ENCODE data around the gene TDRD10. TPM values are rescaled to one million over a fixed set of nuclear protein-coding genes. Genes with fewer than 3 reads are reported as not detected.
"Not testable (repeated sequence)": the region's sequence is repeated elsewhere in the genome, so short reads cannot be mapped to it uniquely, and the experiment has no call there.

TDRD10 gene
- total RNA-seq, 3 donors from 2014 or later = 0.65 to 2.0 (median 0.72) TPM

DNA sequence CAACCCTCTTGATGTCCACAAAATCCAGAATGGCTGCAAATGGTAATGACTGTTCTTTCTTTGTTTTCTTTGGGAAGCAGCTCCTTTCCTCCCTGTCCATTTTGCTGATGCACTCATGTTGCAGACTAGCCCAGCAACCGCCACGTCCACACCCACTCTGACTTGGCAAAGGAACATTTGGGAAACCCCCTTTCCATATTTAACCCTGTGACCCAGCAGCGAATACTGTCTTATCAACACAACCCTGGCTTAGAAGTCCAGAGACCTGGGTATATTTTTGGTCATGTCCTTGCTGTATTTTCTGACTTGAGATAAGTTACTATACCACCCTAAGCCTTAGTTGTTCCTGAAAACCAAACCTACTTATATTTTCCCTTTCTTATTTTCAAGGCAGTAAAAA, 18.3 kb downstream of the TDRD10 start:
- no peaks in the 10 kb centered on the region for H3K4me1 ChIP-seq (ENCODE audit: low read depth)
- intact Hi-C loops (cut with DNase I, micrococcal nuclease) = no loop called here
- no peak for TF ChIP-seq CTCF (IDR thresholded peaks at IDR 0.05)
- H3K36me3 ChIP-seq (ENCODE audit: low read depth) = no peaks in the 10 kb centered on the region
- H3K4me3 ChIP-seq = no peak overlapping the region
- ATAC-seq (peak; percentile 23), DNase-seq (no peak)
- H3K9me3 ChIP-seq = no peaks in the 10 kb centered on the region

DNA sequence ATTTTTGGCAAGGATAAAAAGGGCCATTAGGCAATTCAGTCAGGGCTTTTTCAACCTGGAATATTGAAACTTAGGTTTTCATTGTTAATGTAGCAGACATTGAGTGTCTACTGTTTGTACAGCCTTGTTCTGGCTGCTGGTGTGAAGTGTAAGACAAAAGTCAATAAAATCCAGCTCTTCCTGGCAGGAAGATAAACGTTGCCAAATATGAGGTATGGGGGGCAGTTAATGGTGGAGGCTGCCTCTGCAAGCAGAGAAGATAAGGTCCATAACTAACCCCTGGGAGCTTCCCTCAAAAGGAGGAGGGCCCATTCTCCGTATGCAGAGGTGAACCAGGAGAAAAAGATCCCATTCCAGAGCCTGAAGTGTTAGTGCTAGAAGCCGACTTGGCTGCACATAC, 19.7 kb downstream of the TDRD10 start:
- no peak for TF ChIP-seq CTCF (IDR thresholded peaks at IDR 0.05)
- intact Hi-C loops (cut with DNase I, micrococcal nuclease) = no loop called here
- DNase-seq = no peak
- Histone ChIP-seq H3K4me3 (no peak overlapping the region), H3K9me3 (no peaks in the 10 kb centered on the region), H3K36me3 (ENCODE audit: low read depth) (no peaks in the 10 kb centered on the region), H3K4me1 (ENCODE audit: low read depth) (no peaks in the 10 kb centered on the region)
- no peak for ATAC-seq

DNA sequence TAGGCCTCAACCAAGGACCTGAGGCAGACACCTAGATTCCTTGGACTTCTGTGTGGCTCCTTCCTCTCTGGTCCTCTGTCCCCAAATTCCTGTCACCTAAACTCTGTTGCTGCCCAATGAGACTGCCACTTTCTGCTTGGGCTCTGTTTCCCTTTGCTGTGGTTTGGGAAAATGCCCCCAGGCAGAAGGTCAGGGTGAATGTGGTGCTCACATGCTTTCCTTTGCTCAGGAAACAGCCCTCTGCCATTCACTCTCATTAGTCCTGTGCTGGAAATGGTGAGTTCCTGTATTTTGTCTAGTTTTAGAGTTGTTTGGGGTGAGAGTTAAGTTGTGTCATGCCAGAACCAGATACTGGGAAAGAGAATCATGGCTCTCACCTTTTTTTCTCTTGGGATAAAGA, 22.9 kb downstream of the TDRD10 start:
- no peaks in the 10 kb centered on the region for H3K36me3 ChIP-seq (ENCODE audit: low read depth)
- intact Hi-C loops (cut with DNase I, micrococcal nuclease) = no loop called here
- H3K4me1 ChIP-seq (ENCODE audit: low read depth) = no peaks in the 10 kb centered on the region
- H3K4me3 ChIP-seq = no peak overlapping the region
- no peak for ATAC-seq
- DNase-seq = no peak
- TF ChIP-seq CTCF (IDR thresholded peaks at IDR 0.05) = no peak
- H3K9me3 ChIP-seq = no peaks in the 10 kb centered on the region

DNA sequence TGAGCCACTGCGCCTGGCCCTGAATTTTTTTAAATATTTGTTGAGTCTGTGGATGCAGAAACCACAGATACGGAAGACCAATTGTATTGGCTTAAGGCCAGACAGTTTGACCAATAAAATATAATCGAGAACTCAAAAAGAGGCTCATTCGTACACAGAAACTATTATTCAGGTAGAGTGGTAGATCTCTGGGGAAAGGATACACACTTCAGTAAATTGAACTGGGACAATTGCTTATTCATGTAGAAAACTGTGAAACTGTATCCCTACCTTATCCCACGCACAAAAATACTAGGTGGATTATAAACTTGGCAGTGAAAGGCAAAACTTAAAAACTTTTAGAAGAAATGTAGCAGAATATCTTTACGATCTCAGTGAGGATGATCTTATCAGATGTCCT, 25.2 kb downstream of the TDRD10 start:
- Histone ChIP-seq H3K4me1 (ENCODE audit: low read depth) (no peaks in the 10 kb centered on the region), H3K36me3 (ENCODE audit: low read depth) (no peaks in the 10 kb centered on the region), H3K9me3 (no peaks in the 10 kb centered on the region), H3K4me3 (no peak overlapping the region)
- intact Hi-C loops (cut with DNase I, micrococcal nuclease) = no loop called here
- DNase-seq = no peak
- no peak for ATAC-seq
- no peak for TF ChIP-seq CTCF (IDR thresholded peaks at IDR 0.05)

- H3K36me3 ChIP-seq (ENCODE audit: low read depth) = no peaks in the 10 kb centered on the region
- no peaks in the 10 kb centered on the region for H3K4me1 ChIP-seq (ENCODE audit: low read depth)
- intact Hi-C loops (cut with DNase I, micrococcal nuclease) = no loop called here
- TF ChIP-seq CTCF (IDR thresholded peaks at IDR 0.05) = no peak
- DNase-seq (no peak), ATAC-seq (no peak)
- no peak overlapping the region for H3K4me3 ChIP-seq
- no peaks in the 10 kb centered on the region for H3K9me3 ChIP-seq
These were observed 27.3 kb downstream of the TDRD10 start for GRCh38 chr1:154529308-154529707.

- not testable (repeated sequence) for ATAC-seq; DNase-seq; H3K36me3 ChIP-seq (ENCODE audit: low read depth)
These were observed 29.9 kb downstream of the TDRD10 start for GRCh38 chr1:154531950-154532349.

More at GRCh38 chr1:154531950-154532349, 29.9 kb downstream of the TDRD10 start:
- intact Hi-C loops (cut with DNase I, micrococcal nuclease); H3K4me1 ChIP-seq (ENCODE audit: low read depth); H3K4me3 ChIP-seq; H3K9me3 ChIP-seq: not testable (repeated sequence)

All from mucosa of descending colon (tissue), 3 donors.